MM.1S (cell line): ENCODE results near the gene ATG10.
"Not testable (repeated sequence)": the region's sequence is repeated elsewhere in the genome, so short reads cannot be mapped to it uniquely, and the experiment has no call there.

ENCODE experiments used
- EZH2 ChIP-seq: fragments of 300-600 bp; sonication (generic); optimal IDR thresholded peaks from 2 replicates; pipeline ENCODE3; 2017; ENCODE audit warnings: low read depth, mild to moderate bottlenecking, antibody characterized with exemption, low read length, mixed read lengths
- TF ChIP-seq, protein P1 (sequence below): fragments of 300-600 bp; sonication (generic); IDR thresholded peaks from 2 replicates; pipeline ENCODE4 v1.5.1; 2016; ENCODE audit warnings: antibody characterized with exemption, low read length, mixed read lengths

DNA sequence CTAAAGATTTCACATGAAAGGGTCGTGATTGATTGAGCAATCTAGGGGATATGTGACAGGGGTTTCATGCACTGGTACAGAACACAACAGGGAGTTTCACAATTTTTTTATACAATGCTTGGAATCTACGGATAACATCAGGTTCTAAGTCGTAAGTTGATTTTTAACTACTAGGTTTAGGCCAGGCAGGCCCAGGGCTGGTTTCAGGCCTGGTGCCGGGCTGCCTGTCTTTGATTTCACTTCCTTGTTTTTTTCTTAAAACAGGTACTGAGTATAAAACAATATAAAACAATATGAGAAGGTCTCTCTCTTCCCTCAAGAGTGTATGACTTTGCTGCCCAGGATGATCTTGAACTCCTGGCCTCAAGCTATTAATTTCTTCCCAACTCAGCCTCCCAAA is 301.6 kb downstream of the ATG10 start:
- TF ChIP-seq, protein P1, sequence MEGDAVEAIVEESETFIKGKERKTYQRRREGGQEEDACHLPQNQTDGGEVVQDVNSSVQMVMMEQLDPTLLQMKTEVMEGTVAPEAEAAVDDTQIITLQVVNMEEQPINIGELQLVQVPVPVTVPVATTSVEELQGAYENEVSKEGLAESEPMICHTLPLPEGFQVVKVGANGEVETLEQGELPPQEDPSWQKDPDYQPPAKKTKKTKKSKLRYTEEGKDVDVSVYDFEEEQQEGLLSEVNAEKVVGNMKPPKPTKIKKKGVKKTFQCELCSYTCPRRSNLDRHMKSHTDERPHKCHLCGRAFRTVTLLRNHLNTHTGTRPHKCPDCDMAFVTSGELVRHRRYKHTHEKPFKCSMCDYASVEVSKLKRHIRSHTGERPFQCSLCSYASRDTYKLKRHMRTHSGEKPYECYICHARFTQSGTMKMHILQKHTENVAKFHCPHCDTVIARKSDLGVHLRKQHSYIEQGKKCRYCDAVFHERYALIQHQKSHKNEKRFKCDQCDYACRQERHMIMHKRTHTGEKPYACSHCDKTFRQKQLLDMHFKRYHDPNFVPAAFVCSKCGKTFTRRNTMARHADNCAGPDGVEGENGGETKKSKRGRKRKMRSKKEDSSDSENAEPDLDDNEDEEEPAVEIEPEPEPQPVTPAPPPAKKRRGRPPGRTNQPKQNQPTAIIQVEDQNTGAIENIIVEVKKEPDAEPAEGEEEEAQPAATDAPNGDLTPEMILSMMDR: not testable (repeated sequence)
- not testable (repeated sequence) for TF ChIP-seq EZH2
